Sigmoid colon (tissue), 7 donors: Measurements from ENCODE around the gene RECK. TPM values are rescaled to one million over a fixed set of nuclear protein-coding genes. Genes with fewer than 3 reads are reported as not detected.
A peak's percentile ranks its signal among the peaks of the same experiment; 100 is the strongest.

Experiments used
- DNase-seq: peaks from one replicate; pipeline ENCODE4 v3.0.0-alpha.2; 2019
- H3K27ac ChIP-seq, 4 donors: fragments of 200-600 bp; sonication (generic); one replicate each; pipeline ENCODE4 v1.5.1; 2016 to 2019; ENCODE audit warnings: mild to moderate bottlenecking in 1 of 4
- H3K27me3 ChIP-seq, 3 donors: fragments of 200-600 bp; sonication (generic); one replicate each; pipeline ENCODE4 v1.5.1; 2019; ENCODE audit warnings: mild to moderate bottlenecking in 1 of 3
- H3K36me3 ChIP-seq, 4 donors: fragments of 200-600 bp; sonication (generic); one replicate each; pipeline ENCODE4 v1.5.1; 2016 to 2019
- H3K4me1 ChIP-seq, 4 donors: fragments of 200-600 bp; sonication (generic); one replicate each; pipeline ENCODE4 v1.5.1; 2017 to 2019
- H3K4me3 ChIP-seq, 4 donors: fragments of 200-600 bp; sonication (generic); one replicate each; pipeline ENCODE4 v1.5.1; 2017 to 2019; ENCODE audit warnings: mild to moderate bottlenecking in 2 of 4, moderate library complexity in 1 of 4
- H3K9me3 ChIP-seq, 4 donors: fragments of 200-600 bp in 3 of 4; sonication (generic) in 3 of 4; one replicate each; pipeline versions ENCODE4 v1.5.1 to v1.6.1; 2013 to 2019
- CTCF ChIP-seq, 4 experiments: fragments of 450-650 bp in 3 of 4; fragments of 200-600 bp in 1 of 4; IDR thresholded peaks; one replicate each; pipeline ENCODE4 v1.5.1; 2016 to 2019; ENCODE audit warnings: antibody characterized with exemption in 4 of 4, mild to moderate bottlenecking in 3 of 4, moderate library complexity in 2 of 4
- EP300 ChIP-seq, 4 donors: sonication (generic); formaldehyde crosslinking; IDR thresholded peaks; one replicate each; pipeline ENCODE4 v1.6.1; 2017; ENCODE audit warnings: antibody characterized with exemption in 4 of 4
- POLR2A ChIP-seq, 2 donors: fragments of 450-650 bp; IDR thresholded peaks; one replicate each; pipeline ENCODE4 v1.6.1; 2016; ENCODE audit warnings: antibody characterized with exemption in 2 of 2, mild to moderate bottlenecking in 2 of 2, moderate library complexity in 2 of 2
- POLR2AphosphoS5 ChIP-seq, 4 donors: sonication (generic); formaldehyde crosslinking; IDR thresholded peaks; one replicate each; pipeline ENCODE4 v1.6.1; 2017; ENCODE audit warnings: antibody characterized with exemption in 4 of 4
- WGBS, 2 donors: extraction: QIAGEN DNeasy Blood & Tissue Kit; methylation state at CpG; one replicate each; pipeline ENCODE4 v1.1.7; 2013; 5-methylcytosine and 5-hydroxymethylcytosine counted together
- intact Hi-C: fragments of 100-400 bp; cut with DNase I; formaldehyde crosslinking; loops from one replicate; pipeline ENCODE4 v1.15.1; 2023
- polyA plus RNA-seq, 3 donors: library from polyadenylated mRNA; stranded (reverse); fragments of 200-250 nt; gene quantifications; one replicate each; pipeline ENCODE4 v1.2.3, GENCODE V29; 2013
- total RNA-seq, 4 donors: library from RNA; depleted of rRNA; stranded (reverse); fragments of >200 nt; gene quantifications; one replicate each; pipeline ENCODE4 v1.1.0, GENCODE V29; 2016
- donor health status: healthy with polysubstance abuse.
- donor health status: Bipolar disorder and iron deficiency.
- donor health status: healthy.

Gene RECK
- total and polyA plus RNA-seq, 7 donors: 0.23 to 22.2 (median 11.1) TPM

GRCh38 chr9:36163786-36164170 lies 127.1 kb downstream of the RECK start:
- Histone ChIP-seq H3K4me3 (no peak overlapping the region), H3K36me3 (no peaks in the 10 kb centered on the region), H3K9me3 (no peaks in the 10 kb centered on the region), H3K27me3 (no peaks in the 10 kb centered on the region), H3K27ac (peak overlapping the region; percentile 83 to 99 (median 86)), H3K4me1 (peaks cover 0 to 80% (median 67%) of the 10 kb centered on the region in 4 donors)
- TF ChIP-seq EP300 (IDR thresholded peaks at IDR 0.05) (no peak), POLR2A (IDR thresholded peaks at IDR 0.05) (no peak), CTCF (IDR thresholded peaks at IDR 0.05) (no peak), POLR2AphosphoS5 (IDR thresholded peaks at IDR 0.05) (no peak)
- intact Hi-C loops: loop anchor here (2.0 kb wide), 1 partner anchor 15 kb away; no protein-coding TSS in a partner anchor
- 81 to 83% methylated on average over 4 of the region's 4 CpGs for WGBS, 2 donors
- DNase-seq: no peak

GRCh38 chr9:36164372-36164771 lies 127.7 kb downstream of the RECK start:
- DNase-seq: no peak
- Histone ChIP-seq H3K4me1 (peaks cover 0 to 74% (median 61%) of the 10 kb centered on the region in 4 donors), H3K4me3 (no peak overlapping the region), H3K36me3 (no peaks in the 10 kb centered on the region), H3K9me3 (no peaks in the 10 kb centered on the region), H3K27ac (peak overlapping the region; percentile 83 to 99 (median 86)), H3K27me3 (no peaks in the 10 kb centered on the region)
- TF ChIP-seq POLR2AphosphoS5 (IDR thresholded peaks at IDR 0.05) (no peak), EP300 (IDR thresholded peaks at IDR 0.05) (no peak), POLR2A (IDR thresholded peaks at IDR 0.05) (no peak), CTCF (IDR thresholded peaks at IDR 0.05) (no peak)
- intact Hi-C loops: no loop called here
- WGBS, 2 donors: 78 to 79% methylated on average over 6 of the region's 6 CpGs

- no peak for TF ChIP-seq EP300 (IDR thresholded peaks at IDR 0.05)
- no peak for TF ChIP-seq POLR2A (IDR thresholded peaks at IDR 0.05)
- no peak for TF ChIP-seq CTCF (IDR thresholded peaks at IDR 0.05)
- TF ChIP-seq POLR2AphosphoS5 (IDR thresholded peaks at IDR 0.05): no peak
- 54 to 81% methylated on average over 3 of the region's 3 CpGs for WGBS, 2 donors
- intact Hi-C loops: no loop called here
- no peak for DNase-seq
- Histone ChIP-seq H3K4me1 (peaks cover 0 to 68% (median 57%) of the 10 kb centered on the region in 4 donors), H3K27me3 (no peaks in the 10 kb centered on the region), H3K36me3 (no peaks in the 10 kb centered on the region), H3K27ac (peak overlapping the region; percentile 83 to 99 (median 86)), H3K4me3 (no peak overlapping the region), H3K9me3 (no peaks in the 10 kb centered on the region)
These were observed 128.3 kb downstream of the RECK start for GRCh38 chr9:36164989-36165388.

GRCh38 chr9:36165826-36166167 lies 129.1 kb downstream of the RECK start:
- Histone ChIP-seq H3K4me1 (peaks cover 0 to 61% (median 53%) of the 10 kb centered on the region in 4 donors), H3K27ac (peak overlapping the region; percentile 83 to 99 (median 86)), H3K36me3 (no peaks in the 10 kb centered on the region), H3K4me3 (peak overlapping the region; percentile 35 to 62 (median 54)), H3K9me3 (no peaks in the 10 kb centered on the region), H3K27me3 (no peaks in the 10 kb centered on the region)
- TF ChIP-seq EP300 (IDR thresholded peaks at IDR 0.05): no peak
- TF ChIP-seq POLR2A (IDR thresholded peaks at IDR 0.05): no peak
- no peak for TF ChIP-seq POLR2AphosphoS5 (IDR thresholded peaks at IDR 0.05)
- no peak for TF ChIP-seq CTCF (IDR thresholded peaks at IDR 0.05)
- DNase-seq: no peak
- intact Hi-C loops: loop anchor here (1.0 kb wide), 2 partner anchors 28 to 62 kb away; no protein-coding TSS in a partner anchor
- 40 to 63% methylated on average over 12 of the region's 12 CpGs for WGBS, 2 donors
